PC-3 (cell line): Measurements from ENCODE around the gene ANK2.

ENCODE experiments used
- EZH2 ChIP-seq: fragments of 300-600 bp; sonication (generic); IDR thresholded peaks from one replicate; pipeline ENCODE4 v1.6.1; 2017; ENCODE audit warnings: antibody characterized with exemption, mild to moderate bottlenecking, low read length; ENCODE audit not compliant: unreplicated experiment
- TF ChIP-seq, protein P1 (sequence below): fragments of 300-600 bp; sonication (generic); conservative IDR thresholded peaks from 2 replicates; pipeline ENCODE4 v1.5.1; 2017; ENCODE audit warnings: antibody characterized with exemption, low read depth, mild to moderate bottlenecking, low read length

DNA sequence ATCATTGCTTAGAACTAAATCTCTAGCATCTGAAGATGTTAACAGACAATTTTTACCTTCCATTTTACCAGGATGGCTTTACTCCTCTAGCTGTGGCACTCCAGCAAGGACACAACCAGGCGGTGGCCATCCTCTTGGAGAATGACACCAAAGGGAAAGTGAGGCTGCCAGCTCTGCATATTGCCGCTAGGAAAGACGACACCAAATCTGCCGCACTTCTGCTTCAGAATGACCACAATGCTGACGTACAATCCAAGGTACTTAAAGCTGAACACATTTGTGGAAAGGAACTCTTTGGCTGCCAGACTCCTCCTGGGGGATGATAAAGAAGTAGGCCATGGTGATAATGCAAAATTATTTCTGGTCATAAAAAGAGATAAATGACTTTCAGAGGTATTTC lies 187.5 kb downstream of the ANK2 start:
- TF ChIP-seq, protein P1, sequence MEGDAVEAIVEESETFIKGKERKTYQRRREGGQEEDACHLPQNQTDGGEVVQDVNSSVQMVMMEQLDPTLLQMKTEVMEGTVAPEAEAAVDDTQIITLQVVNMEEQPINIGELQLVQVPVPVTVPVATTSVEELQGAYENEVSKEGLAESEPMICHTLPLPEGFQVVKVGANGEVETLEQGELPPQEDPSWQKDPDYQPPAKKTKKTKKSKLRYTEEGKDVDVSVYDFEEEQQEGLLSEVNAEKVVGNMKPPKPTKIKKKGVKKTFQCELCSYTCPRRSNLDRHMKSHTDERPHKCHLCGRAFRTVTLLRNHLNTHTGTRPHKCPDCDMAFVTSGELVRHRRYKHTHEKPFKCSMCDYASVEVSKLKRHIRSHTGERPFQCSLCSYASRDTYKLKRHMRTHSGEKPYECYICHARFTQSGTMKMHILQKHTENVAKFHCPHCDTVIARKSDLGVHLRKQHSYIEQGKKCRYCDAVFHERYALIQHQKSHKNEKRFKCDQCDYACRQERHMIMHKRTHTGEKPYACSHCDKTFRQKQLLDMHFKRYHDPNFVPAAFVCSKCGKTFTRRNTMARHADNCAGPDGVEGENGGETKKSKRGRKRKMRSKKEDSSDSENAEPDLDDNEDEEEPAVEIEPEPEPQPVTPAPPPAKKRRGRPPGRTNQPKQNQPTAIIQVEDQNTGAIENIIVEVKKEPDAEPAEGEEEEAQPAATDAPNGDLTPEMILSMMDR, result no peak
- TF ChIP-seq EZH2, result no peak
